HFFc6 (cell line): ENCODE data around the gene TMEM185A. TPM values are rescaled to one million over a fixed set of nuclear protein-coding genes. Genes with fewer than 3 reads are reported as not detected.
"Not testable (repeated sequence)": the region's sequence is repeated elsewhere in the genome, so short reads cannot be mapped to it uniquely, and the experiment has no call there.

Experiments used
- DNase-seq: peaks from one replicate; pipeline ENCODE4 v3.0.0-alpha.2; 2018
- H3K27ac Mint-ChIP-seq: 2 replicates; pipeline ENCODE4 v1.8.0; 2020; ENCODE audit warnings: mild to moderate bottlenecking, mixed read lengths
- H3K27me3 Mint-ChIP-seq: 2 replicates; pipeline ENCODE4 v1.8.0; 2021; ENCODE audit warnings: mild to moderate bottlenecking, moderate library complexity, mixed read lengths; ENCODE audit not compliant: insufficient read depth
- H3K36me3 Mint-ChIP-seq: 2 replicates; pipeline ENCODE4 v1.8.0; 2021; ENCODE audit warnings: low read depth, mixed read lengths
- H3K4me1 Mint-ChIP-seq: 2 replicates; pipeline ENCODE4 v1.8.0; 2020; ENCODE audit warnings: low read depth, mixed read lengths
- H3K4me3 Mint-ChIP-seq: 2 replicates; pipeline ENCODE4 v1.8.0; 2020; ENCODE audit warnings: mild to moderate bottlenecking, moderate library complexity, mixed read lengths
- H3K9me3 Mint-ChIP-seq: 2 replicates; pipeline ENCODE4 v1.8.0; 2020; ENCODE audit warnings: mild to moderate bottlenecking, mixed read lengths
- CTCF ChIP-seq: fragments of 200-600 bp; sonication (generic); IDR thresholded peaks from 2 replicates; pipeline ENCODE4 v1.5.0; 2021; ENCODE audit warnings: antibody characterized with exemption, mild to moderate bottlenecking
- total RNA-seq, 6 experiments: library from RNA; stranded (reverse); fragmentation: NEBNext Ultra II Directional; extraction: Animal tissue kit (Norgen Biotek cat#: 25700); gene quantifications; 2 replicates in 1 of 6; 3 replicates in 5 of 6; pipeline ENCODE4 v1.2.3, GENCODE V29; 2021

TMEM185A gene
- total RNA-seq, 6 experiments from 2014 or later: 14.7 to 19.8 (median 16.4) TPM

DNA sequence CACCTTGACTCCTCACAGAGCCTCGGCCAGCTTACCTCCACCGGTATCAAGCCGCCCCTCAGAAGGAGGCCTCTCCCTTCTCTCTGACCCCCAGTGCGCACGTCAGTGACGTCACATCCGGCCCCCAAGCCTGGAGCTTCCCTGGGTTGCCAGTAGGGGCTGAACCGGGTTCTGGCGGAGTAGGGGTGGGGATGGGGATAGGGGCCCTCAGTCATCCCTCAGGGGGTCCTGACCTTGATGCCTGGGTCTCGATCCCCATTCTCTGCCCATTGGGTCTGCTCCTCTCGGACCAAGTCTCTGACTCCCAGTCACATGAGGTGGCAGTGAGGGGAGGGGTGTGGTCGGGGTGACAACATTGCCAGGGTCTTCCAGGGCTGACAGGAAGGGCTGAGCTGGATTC is 44.2 kb downstream of the TMEM185A start, which contains the start of gene MAGEA9B:
MAGEA9B (minus strand) TSS at position 101 of the 400 bp plus-strand sequence. CDS start 4,280 bp downstream, outside the sequence.
- not testable (repeated sequence) for H3K4me3 Mint-ChIP-seq, H3K4me1 Mint-ChIP-seq, H3K27ac Mint-ChIP-seq, H3K9me3 Mint-ChIP-seq, H3K27me3 Mint-ChIP-seq, H3K36me3 Mint-ChIP-seq, DNase-seq

DNA sequence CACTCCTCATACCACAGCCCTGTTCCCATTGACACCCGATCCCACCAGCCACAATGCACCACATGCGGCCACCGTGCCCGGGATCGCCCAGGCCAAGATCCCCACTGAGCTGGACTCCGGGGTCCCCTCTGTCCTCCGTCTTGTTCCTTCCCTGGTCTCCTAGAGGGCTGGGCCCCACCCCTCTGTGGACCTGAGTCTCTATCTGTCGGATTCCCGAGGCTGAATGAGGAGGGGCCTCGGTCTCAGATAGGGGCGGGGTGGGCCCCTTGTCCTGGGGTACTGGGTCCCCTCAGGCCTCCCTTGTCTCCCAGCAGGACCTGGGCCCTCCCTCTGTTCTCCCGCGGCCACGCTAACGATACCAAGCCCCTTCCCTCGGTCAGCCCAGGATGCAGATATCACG is 46.0 kb downstream of the TMEM185A start:
- not testable (repeated sequence) for H3K9me3 Mint-ChIP-seq, H3K4me3 Mint-ChIP-seq, H3K36me3 Mint-ChIP-seq, DNase-seq, H3K4me1 Mint-ChIP-seq, H3K27me3 Mint-ChIP-seq, H3K27ac Mint-ChIP-seq

DNA sequence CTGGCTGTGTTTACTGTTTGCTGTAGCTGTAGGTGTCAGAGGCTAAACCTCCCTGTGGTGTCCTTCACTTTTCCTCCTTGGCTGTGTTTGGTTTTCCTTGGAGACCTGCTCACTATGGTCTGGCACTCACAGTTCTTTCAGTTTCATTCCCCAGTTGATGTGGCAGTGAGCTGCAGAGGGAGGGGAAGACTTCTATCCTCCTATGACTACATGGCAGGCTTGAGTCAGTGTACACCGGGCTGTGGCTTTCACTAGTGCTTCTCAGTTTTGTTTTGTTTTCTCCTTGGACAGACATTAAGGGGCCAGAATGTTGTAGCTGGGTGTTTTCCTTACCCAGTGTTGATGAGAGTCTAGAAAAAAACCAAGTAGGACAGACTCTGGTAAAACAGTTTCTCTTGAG is 58.1 kb downstream of the TMEM185A start:
- not testable (repeated sequence) for H3K27me3 Mint-ChIP-seq, DNase-seq, H3K9me3 Mint-ChIP-seq, H3K36me3 Mint-ChIP-seq, H3K4me3 Mint-ChIP-seq, H3K27ac Mint-ChIP-seq
- peaks cover 25% of the 10 kb centered on the region for H3K4me1 Mint-ChIP-seq

DNA sequence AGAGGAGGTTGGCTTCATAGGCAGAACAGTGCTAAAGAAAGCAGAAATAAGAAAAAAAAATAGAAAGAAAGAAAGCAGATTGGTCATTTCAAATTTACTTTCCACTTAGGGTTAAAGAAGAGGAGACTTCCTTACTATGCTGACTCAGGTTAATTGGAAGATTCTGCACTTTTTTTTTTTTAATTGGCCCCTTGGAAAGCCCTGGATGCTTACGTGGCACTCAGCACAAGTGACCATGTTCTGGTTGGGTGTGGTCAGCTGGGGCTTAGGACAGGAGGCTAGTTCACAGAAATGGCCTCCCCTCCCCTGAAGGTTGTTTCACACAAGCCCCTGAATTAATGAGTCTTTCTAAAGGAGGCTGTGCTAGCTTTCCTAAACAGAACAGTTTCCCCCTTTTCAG is 58.8 kb downstream of the TMEM185A start:
- H3K27ac Mint-ChIP-seq: peak overlapping the region; percentile 74; the same call in 1 of the 2 replicates
- no peak for DNase-seq

GRCh38 chrX:149571770-149572169 is 59.8 kb downstream of the TMEM185A start:
- H3K4me3 Mint-ChIP-seq: no peak overlapping the region
- H3K27me3 Mint-ChIP-seq: no peaks in the 10 kb centered on the region
- no peak for DNase-seq
- peaks cover 25% of the 10 kb centered on the region for H3K4me1 Mint-ChIP-seq
- no peak overlapping the region for H3K27ac Mint-ChIP-seq
- H3K36me3 Mint-ChIP-seq: no peaks in the 10 kb centered on the region
- no peak for TF ChIP-seq CTCF
- H3K9me3 Mint-ChIP-seq: no peaks in the 10 kb centered on the region

More for the DNA sequence above, 58.8 kb downstream of the TMEM185A start:
- peak overlapping the region; percentile 55 for H3K4me3 Mint-ChIP-seq
- no peak for TF ChIP-seq CTCF
- H3K9me3 Mint-ChIP-seq: no peaks in the 10 kb centered on the region
- peaks cover 25% of the 10 kb centered on the region for H3K4me1 Mint-ChIP-seq
- no peaks in the 10 kb centered on the region for H3K27me3 Mint-ChIP-seq
- no peaks in the 10 kb centered on the region for H3K36me3 Mint-ChIP-seq

DNA sequence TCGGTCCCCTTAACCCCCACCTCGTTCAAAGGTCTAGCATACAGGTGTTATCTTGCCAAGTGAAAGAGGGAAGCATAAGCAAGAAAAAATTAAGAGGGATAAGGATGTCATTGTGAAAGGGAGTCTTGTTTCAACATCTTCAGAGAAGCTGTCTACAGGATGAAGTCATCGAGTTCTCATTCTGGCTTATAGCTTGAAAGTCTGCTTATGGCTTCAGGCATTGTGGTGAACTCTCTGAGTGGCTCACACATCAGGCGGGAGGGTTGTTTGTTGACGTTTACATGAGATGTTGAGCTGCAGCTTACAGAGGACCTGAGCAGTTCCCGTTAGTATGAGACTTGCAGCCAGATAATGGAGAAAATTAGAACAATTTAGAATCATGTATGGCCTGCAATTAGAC is 60.9 kb downstream of the TMEM185A start:
- DNase-seq: peak; percentile 78
- H3K27ac Mint-ChIP-seq: no peak overlapping the region
- H3K4me1 Mint-ChIP-seq: peaks cover 25% of the 10 kb centered on the region

DNA sequence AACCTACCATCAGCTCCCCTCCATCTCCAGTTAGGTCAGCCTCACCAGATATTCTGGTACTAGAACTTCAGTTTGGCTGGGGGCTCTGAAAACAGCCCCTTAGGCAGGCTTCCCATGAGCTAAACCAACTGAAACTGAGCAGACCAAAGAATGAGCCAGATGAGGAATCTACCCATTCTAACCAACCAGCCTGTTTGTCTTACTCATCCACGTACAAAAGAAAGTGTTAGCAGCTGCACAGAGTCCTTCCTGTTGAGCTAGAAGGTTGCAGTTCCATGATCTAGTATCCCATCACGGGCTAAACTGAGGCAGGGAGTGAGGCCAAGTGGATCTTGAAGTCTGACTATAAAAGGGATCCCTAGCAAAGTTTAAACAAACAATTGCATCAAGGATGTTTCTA is 61.8 kb downstream of the TMEM185A start:
- no peaks in the 10 kb centered on the region for H3K9me3 Mint-ChIP-seq
- DNase-seq: no peak
- no peak overlapping the region for H3K4me3 Mint-ChIP-seq
- H3K36me3 Mint-ChIP-seq: no peaks in the 10 kb centered on the region
- H3K27me3 Mint-ChIP-seq: no peaks in the 10 kb centered on the region; the same call in 1 of the 2 replicates
- H3K27ac Mint-ChIP-seq: no peak overlapping the region
- H3K4me1 Mint-ChIP-seq: peaks cover 25% of the 10 kb centered on the region
- no peak for TF ChIP-seq CTCF

More for the DNA sequence above, 60.9 kb downstream of the TMEM185A start:
- Mint-ChIP-seq H3K36me3 (no peaks in the 10 kb centered on the region), H3K4me3 (no peak overlapping the region), H3K9me3 (no peaks in the 10 kb centered on the region), H3K27me3 (no peaks in the 10 kb centered on the region)
- no peak for TF ChIP-seq CTCF
